ENCODE data around the gene BCL2L15. TPM values are rescaled to one million over a fixed set of nuclear protein-coding genes. Genes with fewer than 3 reads are reported as not detected.

Gene BCL2L15
- total RNA-seq, 1 donor from 2014 or later, result 0.14 TPM

GRCh38 chr1:113913887-113914664, 26.7 kb upstream of the BCL2L15 start:
- no peak overlapping the region for H3K9ac ChIP-seq (ENCODE audit: low read length)
- no peak overlapping the region for H2AFZ ChIP-seq (ENCODE audit: low read depth, low read length)
- no peak overlapping the region for H3K4me3 Mint-ChIP-seq (ENCODE audit: unreplicated experiment)
- H4K20me1 ChIP-seq (ENCODE audit: insufficient read depth, low read length), result no peaks in the 10 kb centered on the region
- no peak overlapping the region for H3K27ac Mint-ChIP-seq (ENCODE audit: unreplicated experiment)
- H3K9me3 ChIP-seq (ENCODE audit: insufficient read depth, low read depth, low read length), result no peaks in the 10 kb centered on the region
- peaks cover 3% of the 10 kb centered on the region for H3K4me1 ChIP-seq (ENCODE audit: insufficient read depth, low read length)
- H3K4me2 ChIP-seq (ENCODE audit: low read length), result no peak overlapping the region
- TF ChIP-seq CTCF (IDR thresholded peaks at IDR 0.05; ENCODE audit: insufficient read depth, low read depth, low read length), result no peak
- no peak for TF ChIP-seq EZH2 (IDR thresholded peaks at IDR 0.05; ENCODE audit: insufficient read depth, low read length)
- H3K4me3 ChIP-seq (ENCODE audit: insufficient read depth, low read depth, low read length), result no peak overlapping the region
- H3K27ac ChIP-seq (ENCODE audit: low read depth, low read length), result no peak overlapping the region
- FAIRE-seq (no peak), DNase-seq (ENCODE audit: low read depth) (no peak)
- peaks cover 6% of the 10 kb centered on the region for H3K27me3 Mint-ChIP-seq (ENCODE audit: low read depth, unreplicated experiment)
- H3K4me1 Mint-ChIP-seq (ENCODE audit: low read depth, unreplicated experiment), result peaks cover 10% of the 10 kb centered on the region
- no peaks in the 10 kb centered on the region for H3K27me3 ChIP-seq (ENCODE audit: insufficient read depth, low read length)
- peaks cover 23% of the 10 kb centered on the region for H3K36me3 ChIP-seq (ENCODE audit: insufficient read depth, low read length)
- no peaks in the 10 kb centered on the region for H3K9me3 Mint-ChIP-seq (ENCODE audit: unreplicated experiment)
- peaks cover 12% of the 10 kb centered on the region for H3K36me3 Mint-ChIP-seq (ENCODE audit: low read depth, unreplicated experiment)
- H3K79me2 ChIP-seq (ENCODE audit: insufficient read depth, low read length), result no peaks in the 10 kb centered on the region

- no peak overlapping the region for H3K4me3 Mint-ChIP-seq (ENCODE audit: unreplicated experiment)
- Histone ChIP-seq H3K9ac (ENCODE audit: low read length) (no peak overlapping the region), H3K27ac (ENCODE audit: low read depth, low read length) (no peak overlapping the region), H3K27me3 (ENCODE audit: insufficient read depth, low read length) (no peaks in the 10 kb centered on the region), H3K4me2 (ENCODE audit: low read length) (peak overlapping the region; percentile 32), H3K36me3 (ENCODE audit: insufficient read depth, low read length) (peaks cover 26% of the 10 kb centered on the region), H3K9me3 (ENCODE audit: insufficient read depth, low read depth, low read length) (no peaks in the 10 kb centered on the region), H3K79me2 (ENCODE audit: insufficient read depth, low read length) (no peaks in the 10 kb centered on the region), H4K20me1 (ENCODE audit: insufficient read depth, low read length) (no peaks in the 10 kb centered on the region), H3K4me3 (ENCODE audit: insufficient read depth, low read depth, low read length) (no peak overlapping the region), H2AFZ (ENCODE audit: low read depth, low read length) (no peak overlapping the region), H3K4me1 (ENCODE audit: insufficient read depth, low read length) (peaks cover 3% of the 10 kb centered on the region)
- DNase-seq (ENCODE audit: low read depth) (no peak), FAIRE-seq (no peak)
- H3K27ac Mint-ChIP-seq (ENCODE audit: unreplicated experiment), result peak overlapping the region; percentile 75
- peaks cover 3% of the 10 kb centered on the region for H3K27me3 Mint-ChIP-seq (ENCODE audit: low read depth, unreplicated experiment)
- H3K4me1 Mint-ChIP-seq (ENCODE audit: low read depth, unreplicated experiment), result peaks cover 10% of the 10 kb centered on the region
- no peaks in the 10 kb centered on the region for H3K9me3 Mint-ChIP-seq (ENCODE audit: unreplicated experiment)
- TF ChIP-seq CTCF (IDR thresholded peaks at IDR 0.05; ENCODE audit: insufficient read depth, low read depth, low read length) (no peak), EZH2 (IDR thresholded peaks at IDR 0.05; ENCODE audit: insufficient read depth, low read length) (no peak)
- peaks cover 12% of the 10 kb centered on the region for H3K36me3 Mint-ChIP-seq (ENCODE audit: low read depth, unreplicated experiment)
These were observed 25.9 kb upstream of the BCL2L15 start for GRCh38 chr1:113913312-113913668.
